ENCODE measurements around the gene MRPL40.

DNA sequence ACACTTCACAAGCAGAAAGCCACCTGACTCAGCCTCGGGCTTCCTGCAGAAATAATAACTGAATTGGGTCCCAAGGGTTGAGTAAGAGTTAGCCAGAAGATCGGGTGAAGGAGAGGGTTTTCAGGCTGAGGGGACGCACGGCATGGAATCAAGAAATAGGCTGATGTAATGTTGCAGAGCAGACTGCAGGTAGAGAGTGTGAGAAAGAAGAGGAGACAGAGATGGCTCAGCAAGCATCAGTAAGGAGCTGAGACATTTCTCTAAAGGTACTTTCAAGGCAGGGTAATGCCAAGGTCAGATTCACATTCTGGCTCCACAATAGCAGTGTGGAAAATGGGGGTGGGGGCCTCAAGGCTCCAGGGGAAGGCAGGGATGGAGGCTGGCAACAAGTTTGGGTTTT lies 19.4 kb upstream of the MRPL40 start:
- TF ChIP-seq CTCF (IDR thresholded peaks at IDR 0.05) (no peak), POLR2A (IDR thresholded peaks at IDR 0.05) (no peak)

Data from thyroid gland (tissue), 4 donors.